KOPT-K1 (cell line): Measurements from ENCODE around the gene NUP205.
"Not testable (repeated sequence)": the region's sequence is repeated elsewhere in the genome, so short reads cannot be mapped to it uniquely, and the experiment has no call there.

ENCODE experiments used
- H3K27ac ChIP-seq: fragments of 200-600 bp; sonication (generic); 2 replicates; pipeline ENCODE4 v1.5.1; 2016; ENCODE audit warnings: antibody characterized with exemption, mild to moderate bottlenecking, low read depth, low read length; ENCODE audit not compliant: poor library complexity, severe bottlenecking
- H3K36me3 ChIP-seq: fragments of 200-600 bp; sonication (generic); 2 replicates; pipeline ENCODE4 v1.5.1; 2017; ENCODE audit warnings: antibody characterized with exemption, mild to moderate bottlenecking, low read length, moderate library complexity; ENCODE audit not compliant: insufficient read depth
- H3K9me3 ChIP-seq: fragments of 200-600 bp; sonication (generic); 2 replicates; pipeline ENCODE4 v1.5.1; 2017; ENCODE audit warnings: antibody characterized with exemption, low read length, mild to moderate bottlenecking; ENCODE audit not compliant: insufficient read depth, poor library complexity, severe bottlenecking

NUP205 gene

DNA sequence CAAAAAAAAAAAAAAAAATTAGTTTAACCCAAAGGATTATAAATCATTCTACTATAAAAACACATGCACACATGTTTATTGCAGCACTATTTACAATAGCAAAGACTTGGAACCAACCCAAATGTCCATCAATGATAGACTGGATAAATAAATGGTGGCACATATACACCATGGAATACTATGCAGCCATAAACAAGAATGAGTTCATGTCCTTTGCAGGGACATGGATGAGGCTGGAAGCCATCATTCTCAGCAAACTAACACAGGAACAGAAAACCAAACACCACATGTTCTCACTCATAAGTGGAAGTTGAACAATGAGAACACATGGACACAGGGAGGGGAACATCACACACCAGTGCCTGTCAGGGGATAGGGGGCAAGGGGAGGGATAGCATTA, 82.0 kb downstream of the NUP205 start:
- H3K36me3 ChIP-seq = peaks cover 98% of the 10 kb centered on the region
- not testable (repeated sequence) for H3K27ac ChIP-seq, H3K9me3 ChIP-seq

DNA sequence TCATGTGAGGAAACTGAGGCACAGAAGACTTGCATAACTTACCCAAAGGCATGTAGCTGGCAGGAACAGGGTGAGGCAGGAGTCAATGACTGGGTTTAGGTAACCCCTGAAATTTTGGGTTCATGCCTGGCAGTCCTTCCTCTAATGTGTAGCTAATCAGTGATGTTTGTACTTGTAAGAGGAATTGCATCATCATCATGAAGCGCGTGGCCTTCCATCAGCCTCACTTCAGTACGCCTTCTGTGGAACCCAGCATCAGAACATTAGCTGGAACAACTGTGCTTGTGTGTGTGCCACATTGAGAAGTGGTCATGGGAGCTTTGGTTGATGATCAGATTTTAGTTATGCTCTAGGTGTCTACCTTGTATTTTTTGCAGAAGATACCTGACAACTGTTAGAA, 86.4 kb downstream of the NUP205 start:
- H3K36me3 ChIP-seq = peaks cover 100% of the 10 kb centered on the region
- no peaks in the 10 kb centered on the region for H3K9me3 ChIP-seq
- no peak overlapping the region for H3K27ac ChIP-seq

DNA sequence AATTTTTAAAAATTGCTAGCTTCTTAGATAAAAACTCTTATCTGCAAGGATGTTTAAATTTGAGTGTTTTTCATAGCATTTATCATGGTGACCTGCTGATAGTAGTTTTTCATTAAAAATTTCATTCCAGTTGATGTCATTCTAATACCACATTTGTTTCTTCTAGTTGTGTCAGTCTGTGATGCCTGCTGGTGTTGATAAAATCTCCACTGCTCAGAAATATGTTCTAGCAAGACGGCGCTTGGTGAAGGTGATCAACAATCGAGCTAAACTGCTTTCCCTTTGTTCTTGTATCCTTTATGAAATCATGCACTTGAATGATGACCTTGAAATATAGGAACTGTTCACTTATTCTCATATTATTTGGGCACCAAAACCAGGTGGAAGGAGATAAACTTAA, 87.0 kb downstream of the NUP205 start:
- peaks cover 100% of the 10 kb centered on the region for H3K36me3 ChIP-seq

DNA sequence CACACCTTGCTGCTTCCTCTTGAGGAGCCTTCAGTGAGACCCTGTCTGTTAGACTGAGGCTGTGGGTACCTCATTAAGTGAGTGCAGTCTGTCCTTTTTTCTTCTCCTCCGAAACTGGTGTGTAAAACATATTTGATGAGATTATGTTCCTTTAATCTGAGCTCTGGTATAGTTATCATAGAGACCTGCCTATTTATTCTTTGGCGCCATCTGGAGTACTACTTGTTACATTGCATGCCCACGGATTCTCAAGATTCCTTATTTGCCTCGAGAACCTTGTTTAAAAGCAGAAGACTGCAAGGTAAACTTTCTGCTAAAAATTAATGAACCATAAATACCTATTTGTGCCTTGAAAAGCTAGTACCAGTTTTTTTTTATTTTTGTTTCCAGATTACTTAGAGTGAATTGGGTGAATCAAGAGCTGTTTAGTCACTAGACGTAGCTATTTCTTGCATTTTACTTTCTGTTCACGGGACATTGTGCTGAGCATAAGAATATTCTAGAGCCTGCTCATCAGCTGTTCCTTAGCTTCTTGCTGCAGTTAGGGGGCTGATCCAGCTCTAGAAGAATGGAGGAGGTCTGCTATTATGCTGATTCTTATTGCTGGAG, 87.7 kb downstream of the NUP205 start:
- Histone ChIP-seq H3K27ac (no peak overlapping the region), H3K36me3 (peaks cover 100% of the 10 kb centered on the region), H3K9me3 (no peaks in the 10 kb centered on the region)

More for the DNA sequence above, 87.0 kb downstream of the NUP205 start:
- no peak overlapping the region for H3K27ac ChIP-seq
- H3K9me3 ChIP-seq = no peaks in the 10 kb centered on the region

DNA sequence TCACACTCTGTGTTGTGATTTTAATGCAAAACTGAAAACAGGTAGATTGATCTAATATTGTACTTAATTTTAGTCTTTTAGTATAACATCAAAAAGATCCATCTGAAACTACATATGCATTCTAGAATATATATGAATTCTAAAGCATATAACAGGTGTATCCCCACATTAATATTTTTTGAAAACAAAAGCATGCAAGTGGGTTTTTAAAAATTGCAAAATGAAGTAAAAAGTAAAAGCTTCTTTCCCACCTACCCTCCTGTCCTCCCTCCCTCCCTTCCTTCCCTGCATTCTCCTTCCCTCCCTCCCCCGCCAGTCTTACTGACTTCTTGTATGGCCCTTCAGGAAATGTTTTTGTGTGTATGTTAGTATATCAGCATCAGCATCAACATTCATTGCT, 90.0 kb downstream of the NUP205 start:
- H3K36me3 ChIP-seq = peaks cover 87% of the 10 kb centered on the region
- H3K27ac ChIP-seq = no peak overlapping the region
- H3K9me3 ChIP-seq = no peaks in the 10 kb centered on the region

DNA sequence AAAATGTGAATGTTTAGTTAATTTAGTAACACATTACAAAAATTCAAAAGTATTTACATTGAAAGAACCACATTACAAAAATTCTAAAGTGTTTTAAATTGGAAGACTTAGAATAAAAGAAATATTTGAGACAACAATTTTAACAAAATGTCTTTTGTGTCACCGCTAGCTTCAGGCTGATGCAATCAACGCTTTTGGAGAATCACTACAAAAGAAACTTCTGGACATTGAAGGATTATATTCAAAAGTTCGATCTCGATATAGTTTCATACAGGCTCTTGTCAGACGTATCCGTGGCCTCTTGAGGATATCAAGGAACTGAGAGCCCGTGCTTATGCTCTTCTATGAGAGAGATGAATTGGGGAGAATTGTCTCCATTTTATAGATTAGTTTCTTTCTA, 90.5 kb downstream of the NUP205 start:
- no peaks in the 10 kb centered on the region for H3K9me3 ChIP-seq
- peaks cover 82% of the 10 kb centered on the region for H3K36me3 ChIP-seq
- no peak overlapping the region for H3K27ac ChIP-seq

DNA sequence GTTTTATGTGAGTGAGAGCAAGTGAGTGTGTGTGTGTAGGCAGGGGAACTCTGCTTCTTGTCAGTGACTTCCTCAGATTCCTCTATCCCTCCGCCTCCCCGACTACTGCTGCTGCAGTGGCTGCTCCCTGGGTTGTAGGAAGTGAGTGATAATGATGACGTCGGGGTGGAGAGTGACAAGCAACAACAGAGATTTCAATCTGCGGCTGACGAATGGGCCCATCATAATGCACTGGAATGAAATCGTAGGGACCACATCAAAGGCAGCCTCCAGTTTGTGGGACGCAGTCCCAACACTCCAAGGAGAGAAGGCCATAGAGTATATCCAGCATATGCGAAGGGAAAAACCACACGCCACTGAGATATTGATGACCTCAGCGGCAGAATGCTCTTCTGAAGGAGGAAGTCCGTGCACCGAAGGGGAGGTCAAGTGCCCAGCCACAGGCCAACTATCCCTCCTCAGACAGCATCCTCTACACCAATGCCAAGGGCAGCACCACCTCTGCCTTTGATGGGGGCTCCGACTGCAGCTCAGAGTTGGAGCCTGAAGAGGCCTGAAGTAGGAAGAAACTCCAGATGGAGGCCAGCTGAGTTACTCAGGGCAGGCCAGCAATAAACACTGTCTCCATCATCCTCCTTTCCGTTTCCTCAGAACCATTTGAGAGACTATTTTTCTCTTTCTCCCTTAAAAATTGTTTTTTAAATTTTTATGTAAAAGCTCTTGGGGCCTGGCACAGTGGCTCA, 93.3 kb downstream of the NUP205 start:
- H3K27ac ChIP-seq = no peak overlapping the region
- H3K9me3 ChIP-seq = no peaks in the 10 kb centered on the region
- H3K36me3 ChIP-seq = peaks cover 54% of the 10 kb centered on the region

DNA sequence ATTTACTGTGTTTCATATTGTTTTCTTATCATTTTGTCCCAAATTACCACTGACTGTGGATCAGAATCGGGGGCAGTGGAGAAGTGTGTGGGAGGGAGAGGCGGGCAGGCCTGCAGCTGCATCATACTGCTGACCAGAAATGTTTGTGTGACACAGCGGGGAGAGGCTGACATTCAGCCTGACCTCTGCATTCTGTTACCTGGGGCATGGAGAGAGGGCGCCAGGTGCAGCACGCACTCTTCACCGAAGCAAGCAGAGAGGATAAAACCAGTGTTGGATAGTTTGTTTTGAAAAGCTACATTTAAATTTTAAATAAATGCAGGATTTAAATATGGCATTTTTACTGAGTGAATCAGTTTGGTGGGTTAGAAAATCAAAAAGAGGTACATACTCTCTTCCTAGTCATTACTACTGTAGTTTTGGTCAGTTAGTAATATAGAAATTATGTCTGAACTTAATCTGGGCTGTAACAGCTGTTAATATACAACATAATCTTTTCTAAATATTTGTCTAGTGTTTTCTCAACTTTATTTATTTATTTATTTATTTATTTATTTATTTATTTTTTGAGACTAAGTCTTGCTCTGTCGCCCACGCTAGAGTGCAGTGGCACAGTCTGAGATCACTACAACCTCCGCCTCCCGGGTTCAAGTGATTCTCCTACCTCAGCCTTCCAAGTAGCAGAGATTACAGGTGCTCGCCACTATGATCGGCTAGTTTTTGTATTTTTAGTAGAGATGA, 95.8 kb downstream of the NUP205 start:
- Histone ChIP-seq H3K9me3 (no peaks in the 10 kb centered on the region), H3K36me3 (peaks cover 29% of the 10 kb centered on the region), H3K27ac (no peak overlapping the region)

DNA sequence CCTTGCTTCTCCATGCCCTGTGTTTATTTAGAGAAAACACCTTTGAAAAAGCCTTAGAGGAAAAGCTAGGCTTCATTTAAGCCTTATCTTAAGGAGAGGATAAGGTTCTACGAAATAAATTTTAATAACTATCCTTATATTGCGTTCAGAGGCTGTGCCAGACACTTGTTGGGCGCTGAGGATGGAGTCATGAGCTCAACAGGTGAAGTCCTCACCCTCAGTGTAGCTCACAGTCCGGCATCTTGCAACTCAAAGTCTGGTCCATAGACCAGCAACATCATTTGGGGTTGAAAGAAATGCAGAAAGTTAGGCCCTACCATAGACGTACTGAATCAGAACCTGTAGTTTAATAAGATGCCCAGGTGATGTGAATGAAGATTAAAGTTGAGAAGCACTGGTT, 100.8 kb downstream of the NUP205 start:
- Histone ChIP-seq H3K9me3 (no peaks in the 10 kb centered on the region), H3K27ac (no peak overlapping the region), H3K36me3 (no peaks in the 10 kb centered on the region)

DNA sequence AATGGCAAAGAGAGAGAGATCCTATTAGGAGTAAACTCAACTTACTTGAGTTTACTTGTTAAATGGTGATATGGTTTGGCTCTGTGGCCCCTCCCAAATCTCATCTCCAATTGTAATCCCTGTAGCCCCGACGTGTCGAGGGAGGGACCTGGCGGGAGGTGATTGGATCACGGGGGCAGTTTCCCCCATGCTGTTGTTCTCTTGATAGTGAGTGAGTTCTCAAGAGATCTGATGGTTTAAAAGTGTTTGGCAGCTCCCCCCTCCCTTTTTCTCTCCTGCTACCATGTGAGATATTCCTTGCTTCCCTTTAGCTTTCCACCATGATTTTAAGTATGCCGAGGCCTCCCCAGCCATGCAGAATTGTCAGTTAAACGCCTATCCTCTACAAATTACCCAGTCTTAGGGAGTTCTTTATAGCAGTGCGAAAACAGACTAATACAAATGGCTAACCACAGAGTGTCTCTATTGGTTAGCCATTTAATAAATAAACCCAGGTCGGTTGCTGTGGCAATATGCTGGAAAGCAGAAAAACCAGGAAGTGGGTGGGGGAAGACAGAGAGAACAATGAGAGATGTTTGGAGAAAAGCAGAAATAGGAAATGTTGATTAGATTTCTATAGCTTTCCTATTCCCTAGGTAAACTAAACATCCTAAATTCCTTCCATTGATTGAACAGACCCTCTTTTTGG, 101.6 kb downstream of the NUP205 start:
- Histone ChIP-seq H3K27ac (no peak overlapping the region), H3K36me3 (0 out of 2 replicates have a peak, but pooled peaks cover under 1% of the 10 kb centered on the region), H3K9me3 (no peaks in the 10 kb centered on the region)

DNA sequence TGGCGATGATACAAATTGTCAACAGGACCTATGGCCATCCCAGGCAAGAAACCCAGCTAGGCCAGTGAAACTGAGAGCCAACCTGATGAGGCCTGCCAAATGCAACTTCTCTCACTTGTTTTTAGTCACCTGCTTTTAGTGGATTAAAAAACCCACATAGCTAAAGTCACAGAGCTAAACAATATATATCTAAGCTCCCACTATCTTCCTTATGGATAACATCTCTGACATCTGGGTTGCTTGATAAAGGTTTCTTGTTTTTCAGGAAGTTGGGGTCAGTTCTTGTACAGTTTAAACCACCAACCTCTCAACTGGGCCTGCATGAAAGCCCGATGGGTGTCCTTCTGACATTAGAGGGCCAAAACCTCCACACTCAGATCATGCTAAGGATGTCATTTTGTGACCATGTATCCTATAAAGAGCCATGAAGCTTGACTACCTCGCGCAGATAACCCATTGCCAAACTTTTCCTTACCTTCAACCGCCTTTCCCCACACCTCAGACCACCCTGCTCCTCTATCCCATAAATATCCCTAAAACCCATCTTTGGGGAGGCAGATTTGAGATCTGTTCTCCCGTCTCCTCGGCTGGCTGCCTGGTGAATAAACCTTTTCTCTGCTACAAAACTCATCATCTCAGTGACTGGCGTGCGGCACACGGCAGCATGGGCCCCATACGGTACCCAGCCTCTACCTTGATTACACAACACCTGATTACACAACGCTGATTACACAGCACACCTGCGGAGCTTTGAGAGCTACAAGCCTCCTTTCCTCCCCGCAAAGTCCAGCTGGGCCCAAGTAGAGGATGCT, 103.8 kb downstream of the NUP205 start:
- peaks cover 15% of the 10 kb centered on the region for H3K36me3 ChIP-seq
- no peaks in the 10 kb centered on the region for H3K9me3 ChIP-seq
- peak overlapping the region; percentile 76 for H3K27ac ChIP-seq

DNA sequence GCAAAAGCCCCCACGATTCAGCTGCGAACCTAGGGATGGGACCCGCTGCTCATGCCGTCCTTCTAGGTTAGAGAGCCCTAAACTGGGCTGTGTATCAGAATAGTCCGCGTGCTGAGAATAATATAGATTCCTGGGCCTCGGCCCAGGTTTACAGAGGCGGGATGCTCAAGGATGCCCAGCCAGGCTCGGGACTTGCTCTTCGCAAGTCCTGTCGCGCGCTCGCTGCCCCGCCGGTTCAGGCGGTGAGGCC, 104.3 kb downstream of the NUP205 start:
- Histone ChIP-seq H3K36me3 (peaks cover 20% of the 10 kb centered on the region), H3K27ac (peak overlapping the region; percentile 76), H3K9me3 (no peaks in the 10 kb centered on the region)

DNA sequence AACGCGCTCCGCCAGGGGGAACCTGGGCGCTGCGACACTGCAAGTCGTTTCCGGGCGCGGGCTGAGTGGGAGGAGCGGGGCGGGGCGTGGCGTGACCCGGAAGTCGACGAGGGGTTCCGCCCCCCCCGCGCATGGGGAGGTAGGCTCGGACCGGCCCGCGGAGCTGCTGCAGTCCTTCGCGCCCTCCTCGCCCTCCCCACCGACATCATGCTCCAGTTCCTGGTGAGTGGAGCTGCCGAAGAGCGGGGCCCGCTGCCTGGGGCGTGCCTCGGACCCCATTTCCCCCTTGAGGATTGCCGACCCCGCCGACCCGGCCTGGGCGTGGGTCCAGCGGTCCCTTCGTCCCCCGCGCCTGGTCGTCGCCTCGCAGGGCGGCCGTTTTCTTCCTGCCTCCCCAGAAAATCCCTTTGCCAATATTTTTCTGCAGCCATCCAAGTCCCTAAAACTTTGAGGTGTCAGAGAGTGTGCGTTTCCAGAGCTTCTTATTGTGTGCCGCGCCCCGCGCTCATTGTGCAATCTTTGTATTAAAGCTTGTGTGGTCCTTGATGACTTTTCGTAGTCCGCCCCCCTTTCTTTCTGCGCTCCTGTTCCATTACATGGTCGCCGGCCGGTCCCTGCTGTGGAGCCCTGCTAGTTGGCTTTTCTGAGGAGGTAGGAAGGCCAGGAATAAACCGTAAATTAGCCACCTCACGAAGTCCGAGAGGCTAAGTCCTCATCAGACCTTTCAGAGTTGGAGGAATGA, 104.8 kb downstream of the NUP205 start, which contains the start of gene STMP1:
TSS of gene STMP1 (plus strand) at position 142 of the 742 bp plus-strand sequence.
- no peaks in the 10 kb centered on the region for H3K9me3 ChIP-seq
- H3K27ac ChIP-seq = peak within 1 kb of the TSS; percentile 76
- H3K36me3 ChIP-seq = peaks cover 20% of the 10 kb centered on the region

DNA sequence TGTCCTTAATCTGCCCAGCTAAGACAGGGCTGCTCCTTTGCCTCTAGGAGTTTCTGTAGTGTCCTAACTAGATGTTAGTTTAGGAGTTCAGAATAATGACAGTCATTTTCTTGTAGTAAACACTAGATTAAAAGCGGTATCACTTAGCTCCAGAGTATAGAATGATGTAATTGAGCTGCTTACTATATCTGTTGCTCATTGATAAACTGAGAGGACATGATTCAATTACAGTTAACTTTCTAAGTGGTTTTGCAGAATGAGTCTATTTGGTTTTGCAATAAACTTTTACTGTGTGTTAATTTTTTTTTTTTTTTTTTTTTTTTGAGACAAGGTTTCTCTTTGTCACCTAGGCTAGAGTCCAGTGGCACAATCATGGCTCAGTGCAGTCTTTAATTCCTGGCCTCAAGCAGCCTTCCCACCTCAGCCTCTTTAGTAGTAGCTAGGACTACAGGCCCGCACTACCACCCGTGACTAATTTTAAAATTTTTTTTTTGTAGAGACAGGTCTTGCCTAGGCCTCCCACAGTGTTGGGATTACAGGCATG, 106.4 kb downstream of the NUP205 start:
- H3K27ac ChIP-seq = no peak overlapping the region
- H3K9me3 ChIP-seq = peaks cover 10% of the 10 kb centered on the region
- H3K36me3 ChIP-seq = peaks cover 30% of the 10 kb centered on the region
